Measurements from ENCODE around the gene COG3.

DNA sequence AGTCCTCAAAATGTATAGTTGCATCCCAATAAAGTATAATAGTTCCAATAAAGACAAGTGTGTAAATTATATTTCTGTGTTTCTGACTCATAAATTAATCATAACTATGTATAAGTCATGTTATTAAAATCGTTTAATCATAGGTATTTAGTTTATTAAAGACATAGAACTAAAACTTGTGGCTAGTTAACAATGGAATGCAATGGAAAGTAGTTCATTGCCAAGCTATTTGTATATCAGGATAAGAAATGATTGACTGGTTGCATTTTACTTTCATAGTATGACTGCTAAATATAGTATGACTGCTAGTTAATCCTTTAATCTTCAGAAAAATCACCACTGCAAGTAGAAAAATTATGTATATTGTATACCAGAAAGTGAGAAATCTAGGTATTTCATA lies 16.9 kb downstream of the COG3 start:
- TF ChIP-seq POLR2AphosphoS5 (IDR thresholded peaks at IDR 0.05) = no peak
- TF ChIP-seq, protein P1, sequence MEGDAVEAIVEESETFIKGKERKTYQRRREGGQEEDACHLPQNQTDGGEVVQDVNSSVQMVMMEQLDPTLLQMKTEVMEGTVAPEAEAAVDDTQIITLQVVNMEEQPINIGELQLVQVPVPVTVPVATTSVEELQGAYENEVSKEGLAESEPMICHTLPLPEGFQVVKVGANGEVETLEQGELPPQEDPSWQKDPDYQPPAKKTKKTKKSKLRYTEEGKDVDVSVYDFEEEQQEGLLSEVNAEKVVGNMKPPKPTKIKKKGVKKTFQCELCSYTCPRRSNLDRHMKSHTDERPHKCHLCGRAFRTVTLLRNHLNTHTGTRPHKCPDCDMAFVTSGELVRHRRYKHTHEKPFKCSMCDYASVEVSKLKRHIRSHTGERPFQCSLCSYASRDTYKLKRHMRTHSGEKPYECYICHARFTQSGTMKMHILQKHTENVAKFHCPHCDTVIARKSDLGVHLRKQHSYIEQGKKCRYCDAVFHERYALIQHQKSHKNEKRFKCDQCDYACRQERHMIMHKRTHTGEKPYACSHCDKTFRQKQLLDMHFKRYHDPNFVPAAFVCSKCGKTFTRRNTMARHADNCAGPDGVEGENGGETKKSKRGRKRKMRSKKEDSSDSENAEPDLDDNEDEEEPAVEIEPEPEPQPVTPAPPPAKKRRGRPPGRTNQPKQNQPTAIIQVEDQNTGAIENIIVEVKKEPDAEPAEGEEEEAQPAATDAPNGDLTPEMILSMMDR (IDR thresholded peaks at IDR 0.05) = no peak
